Skin of body (tissue), 2 donors: Measurements from ENCODE around the gene EXOC6. TPM values are rescaled to one million over a fixed set of nuclear protein-coding genes. Genes with fewer than 3 reads are reported as not detected.

Experiments
- DNase-seq: peaks from one replicate; lab custom pipeline; 2025; lab: John Stamatoyannopoulos, UW
- total RNA-seq: library from RNA; depleted of rRNA; stranded (reverse); fragments of >200 nt; gene quantifications from one replicate; pipeline ENCODE4 v1.2.3, GENCODE V29; 2014

The EXOC6 gene
- total RNA-seq, 1 donor from 2014 or later = 21.9 TPM

GRCh38 chr10:92832121-92832520 is 16.2 kb upstream of the EXOC6 start:
- no peak for DNase-seq

GRCh38 chr10:92832998-92833650 is 15.2 kb upstream of the EXOC6 start:
- DNase-seq = no peak

GRCh38 chr10:92834331-92834730 is 14.0 kb upstream of the EXOC6 start:
- peak; percentile 37 for DNase-seq

- no peak for DNase-seq
These were observed 13.3 kb upstream of the EXOC6 start for GRCh38 chr10:92834986-92835385.

- no peak for DNase-seq
These were observed 10.9 kb upstream of the EXOC6 start for GRCh38 chr10:92837456-92837855.

GRCh38 chr10:92839191-92840085 is 8.9 kb upstream of the EXOC6 start:
- DNase-seq = peak; percentile 24

- no peak for DNase-seq
These were observed 3.6 kb upstream of the EXOC6 start for GRCh38 chr10:92844746-92845145.

- DNase-seq = no peak
These were observed 2.4 kb upstream of the EXOC6 start for GRCh38 chr10:92845921-92846320.

GRCh38 chr10:92846344-92846743 is 2.0 kb upstream of the EXOC6 start:
- DNase-seq = no peak

- no peak for DNase-seq
These were observed 1.5 kb upstream of the EXOC6 start for GRCh38 chr10:92846854-92847201.

GRCh38 chr10:92847202-92847864 is 987 bp upstream of the EXOC6 start:
- DNase-seq = no peak

GRCh38 chr10:92848037-92848440 is 281 bp upstream of the EXOC6 start:
- DNase-seq = no peak

- DNase-seq = no peak
These were observed 860 bp downstream of the EXOC6 start for GRCh38 chr10:92849234-92849525.

- no peak for DNase-seq
These were observed 1.3 kb downstream of the EXOC6 start for GRCh38 chr10:92849576-92850090.

GRCh38 chr10:92850185-92850584 is 1.9 kb downstream of the EXOC6 start:
- DNase-seq = no peak

GRCh38 chr10:92851003-92851402 is 2.7 kb downstream of the EXOC6 start:
- DNase-seq = no peak

- DNase-seq = no peak
These were observed 7.2 kb downstream of the EXOC6 start for GRCh38 chr10:92855560-92855959.

- no peak for DNase-seq
These were observed 9.7 kb downstream of the EXOC6 start for GRCh38 chr10:92857904-92858514.

GRCh38 chr10:92867235-92867634 is 18.9 kb downstream of the EXOC6 start:
- DNase-seq = no peak

GRCh38 chr10:92868036-92868435 is 19.7 kb downstream of the EXOC6 start:
- no peak for DNase-seq

GRCh38 chr10:92868557-92868956 is 20.2 kb downstream of the EXOC6 start:
- no peak for DNase-seq

- no peak for DNase-seq
These were observed 24.7 kb downstream of the EXOC6 start for GRCh38 chr10:92873029-92873428.
